ENCODE measurements around the gene LOXL3. TPM values are rescaled to one million over a fixed set of nuclear protein-coding genes. Genes with fewer than 3 reads are reported as not detected.

LOXL3 gene
- total RNA-seq, 2 experiments from 2014 or later = 0.25 TPM; not detected in 1

- CTCF ChIA-PET = interaction anchor here (0.9 to 1.4 kb wide), 3 partner anchors 21 to 25 kb away, joined by 3 to 6 read pairs (median 6); partner anchors contain the start of genes AUP1, CCDC142, HTRA2 and TTC31
- H3K27ac Mint-ChIP-seq = peak overlapping the region; percentile 97
- TF ChIP-seq CTCF (IDR thresholded peaks at IDR 0.05) = no peak
- Histone ChIP-seq H3K4me1 (ENCODE audit: insufficient read depth, low read length) (peaks cover 43% of the 10 kb centered on the region), H3K36me3 (ENCODE audit: insufficient read depth, low read length) (peaks cover 18% of the 10 kb centered on the region), H3K4me3 (ENCODE audit: low read length) (peak overlapping the region; percentile 92), H3K9me3 (ENCODE audit: control insufficient read depth in 1 of 2, insufficient read depth in 1 of 2, low read length in 2 of 2) (peaks cover 0 to 11% of the 10 kb centered on the region in 2 experiments), H3K27ac (ENCODE audit: low read depth in 1 of 2, low read length in 2 of 2) (peak overlapping the region; percentile 98), H3K27me3 (ENCODE audit: control insufficient read depth in 1 of 2, insufficient read depth in 2 of 2, low read length in 2 of 2) (peaks cover 25 to 39% of the 10 kb centered on the region in 2 experiments)
- H3K9me3 Mint-ChIP-seq = no peaks in the 10 kb centered on the region
- H3K36me3 Mint-ChIP-seq (ENCODE audit: low read depth) = peaks cover 37% of the 10 kb centered on the region
- peaks cover 55% of the 10 kb centered on the region for H3K4me1 Mint-ChIP-seq (ENCODE audit: low read depth)
- DNase-seq (peak in 4 of 14 experiments; percentile 11 to 57 (median 38)), ATAC-seq (ENCODE audit: poor library complexity) (no peak)
- intact Hi-C loops (cut with DNase I, micrococcal nuclease) = loop anchor here (1.0 to 2.0 kb wide), 2 partner anchors 21 to 51 kb away; partner anchors contain the start of genes AUP1 (in 2 of the 2) and HTRA2 (in 2 of the 2)
- peaks cover 75% of the 10 kb centered on the region for H3K27me3 Mint-ChIP-seq
- peak overlapping the region; percentile 100 for H3K4me3 Mint-ChIP-seq
- POLR2A ChIA-PET = interaction anchor here (1.1 to 4.4 kb wide), 10 partner anchors 8 to 50 kb away, joined by 3 to 23 read pairs (median 6); partner anchors contain the start of genes AUP1, CCDC142, HTRA2 and MRPL53
Measured at GRCh38 chr2:74507926-74508520, 45.7 kb downstream of the LOXL3 start.

GRCh38 chr2:74507145-74507925, 46.4 kb downstream of the LOXL3 start, which contains the start of gene PCGF1:
TSS of gene PCGF1 (minus strand) at chr2:74507695. CDS start at chr2:74507668, 27 bp downstream.
- intact Hi-C loops (cut with DNase I, micrococcal nuclease) = loop anchor here in 1 of 2 experiments (1.0 kb wide), 1 partner anchor 22 kb away; the partner anchor contains the start of genes AUP1 and HTRA2
- Histone ChIP-seq H3K4me1 (ENCODE audit: insufficient read depth, low read length) (peaks cover 49% of the 10 kb centered on the region), H3K27me3 (ENCODE audit: control insufficient read depth in 1 of 2, insufficient read depth in 2 of 2, low read length in 2 of 2) (peaks cover 25 to 41% of the 10 kb centered on the region in 2 experiments), H3K36me3 (ENCODE audit: insufficient read depth, low read length) (peaks cover 18% of the 10 kb centered on the region), H3K27ac (ENCODE audit: low read depth in 1 of 2, low read length in 2 of 2) (peak within 1 kb of the TSS; percentile 98), H3K9me3 (ENCODE audit: control insufficient read depth in 1 of 2, insufficient read depth in 1 of 2, low read length in 2 of 2) (peaks cover 0 to 13% of the 10 kb centered on the region in 2 experiments), H3K4me3 (ENCODE audit: low read length) (peak within 1 kb of the TSS; percentile 92)
- peak; percentile 95 for ATAC-seq (ENCODE audit: poor library complexity)
- Mint-ChIP-seq H3K4me1 (ENCODE audit: low read depth) (peaks cover 62% of the 10 kb centered on the region), H3K27me3 (peaks cover 75% of the 10 kb centered on the region), H3K9me3 (no peaks in the 10 kb centered on the region), H3K27ac (peak within 1 kb of the TSS; percentile 97), H3K4me3 (peak within 1 kb of the TSS; percentile 100), H3K36me3 (ENCODE audit: low read depth) (peaks cover 37% of the 10 kb centered on the region)
- peak; percentile 97 to 100 (median 98) for DNase-seq
- TF ChIP-seq CTCF (IDR thresholded peaks at IDR 0.05) = no peak
- POLR2A ChIA-PET = interaction anchor here (0.8 to 4.4 kb wide), 12 partner anchors 9 to 116 kb away, joined by 3 to 23 read pairs (median 6); partner anchors contain the start of genes AUP1, CCDC142, HTRA2 and MRPL53
- CTCF ChIA-PET = interaction anchor here (0.6 to 1.6 kb wide), 5 partner anchors 22 to 115 kb away, joined by 3 to 8 read pairs (median 5); partner anchors contain the start of genes AUP1, CCDC142, HTRA2 and TTC31

Data from CD4-positive, alpha-beta T cell (primary cell).